IMR-90 (cell line): Measurements from ENCODE around the gene RPL10A.

ENCODE experiments used
- FOS ChIP-seq: fragments of 150-350 bp; IDR thresholded peaks from 2 replicates; pipeline ENCODE4 v1.6.1; 2016; ENCODE audit warnings: low read depth, low read length
- POLR2A ChIP-seq: IDR thresholded peaks from 2 replicates; pipeline ENCODE4 v1.6.1; 2012; ENCODE audit warnings: mild to moderate bottlenecking, low read depth, low read length
- RAD21 ChIP-seq: IDR thresholded peaks from 2 replicates; pipeline ENCODE4 v1.6.1; 2012; ENCODE audit warnings: low read length, improper control_type of control experiment
- TF ChIP-seq, protein P1 (sequence below): conservative IDR thresholded peaks from 2 replicates; pipeline ENCODE4 v1.5.1; 2012; ENCODE audit warnings: mild to moderate bottlenecking, low read depth, low read length, improper control_type of control experiment
- TF ChIP-seq, protein P2 (sequence below): fragments of 150-350 bp; IDR thresholded peaks from 2 replicates; pipeline ENCODE4 v1.6.1; 2017; ENCODE audit warnings: mild to moderate bottlenecking, antibody characterized with exemption, low read length, low read depth

DNA sequence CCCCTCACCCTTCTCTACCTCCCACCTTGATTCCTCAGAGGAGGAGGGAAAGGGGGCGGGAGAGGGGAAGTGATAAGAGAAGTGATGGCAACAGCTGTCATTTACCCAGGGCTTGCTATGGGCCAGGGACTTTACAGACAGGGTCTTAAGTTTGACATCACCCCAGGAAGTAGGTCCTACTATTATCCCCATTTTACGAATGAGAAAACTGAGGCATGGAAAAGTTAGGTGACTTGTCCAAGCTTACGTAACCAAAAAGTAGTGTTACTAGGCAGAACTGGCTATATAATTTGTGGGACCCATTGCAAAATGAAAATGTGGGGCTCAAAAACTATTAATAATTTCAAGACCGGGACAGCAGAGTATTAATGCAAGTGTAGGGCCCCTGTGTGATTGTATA, 26.6 kb upstream of the RPL10A start:
- TF ChIP-seq RAD21 (no peak), POLR2A (no peak), FOS (no peak)
- TF ChIP-seq, protein P1, sequence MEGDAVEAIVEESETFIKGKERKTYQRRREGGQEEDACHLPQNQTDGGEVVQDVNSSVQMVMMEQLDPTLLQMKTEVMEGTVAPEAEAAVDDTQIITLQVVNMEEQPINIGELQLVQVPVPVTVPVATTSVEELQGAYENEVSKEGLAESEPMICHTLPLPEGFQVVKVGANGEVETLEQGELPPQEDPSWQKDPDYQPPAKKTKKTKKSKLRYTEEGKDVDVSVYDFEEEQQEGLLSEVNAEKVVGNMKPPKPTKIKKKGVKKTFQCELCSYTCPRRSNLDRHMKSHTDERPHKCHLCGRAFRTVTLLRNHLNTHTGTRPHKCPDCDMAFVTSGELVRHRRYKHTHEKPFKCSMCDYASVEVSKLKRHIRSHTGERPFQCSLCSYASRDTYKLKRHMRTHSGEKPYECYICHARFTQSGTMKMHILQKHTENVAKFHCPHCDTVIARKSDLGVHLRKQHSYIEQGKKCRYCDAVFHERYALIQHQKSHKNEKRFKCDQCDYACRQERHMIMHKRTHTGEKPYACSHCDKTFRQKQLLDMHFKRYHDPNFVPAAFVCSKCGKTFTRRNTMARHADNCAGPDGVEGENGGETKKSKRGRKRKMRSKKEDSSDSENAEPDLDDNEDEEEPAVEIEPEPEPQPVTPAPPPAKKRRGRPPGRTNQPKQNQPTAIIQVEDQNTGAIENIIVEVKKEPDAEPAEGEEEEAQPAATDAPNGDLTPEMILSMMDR = no peak
- TF ChIP-seq, protein P2, sequence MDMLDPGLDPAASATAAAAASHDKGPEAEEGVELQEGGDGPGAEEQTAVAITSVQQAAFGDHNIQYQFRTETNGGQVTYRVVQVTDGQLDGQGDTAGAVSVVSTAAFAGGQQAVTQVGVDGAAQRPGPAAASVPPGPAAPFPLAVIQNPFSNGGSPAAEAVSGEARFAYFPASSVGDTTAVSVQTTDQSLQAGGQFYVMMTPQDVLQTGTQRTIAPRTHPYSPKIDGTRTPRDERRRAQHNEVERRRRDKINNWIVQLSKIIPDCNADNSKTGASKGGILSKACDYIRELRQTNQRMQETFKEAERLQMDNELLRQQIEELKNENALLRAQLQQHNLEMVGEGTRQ = no peak
